HL-60/S4 treated with retinoic acid at 250 ng/mL for 4 days and 3 days (cell line): ENCODE data around the gene ATP13A5.

Experiments used
- in situ Hi-C: fragments of 300-500 bp; cut with MboI; formaldehyde crosslinking; loops from 2 replicates; pipeline ENCODE4 v1.7.0; 2022; ENCODE audit warnings: low sequenced_read_pairs

ATP13A5 gene, protein sequence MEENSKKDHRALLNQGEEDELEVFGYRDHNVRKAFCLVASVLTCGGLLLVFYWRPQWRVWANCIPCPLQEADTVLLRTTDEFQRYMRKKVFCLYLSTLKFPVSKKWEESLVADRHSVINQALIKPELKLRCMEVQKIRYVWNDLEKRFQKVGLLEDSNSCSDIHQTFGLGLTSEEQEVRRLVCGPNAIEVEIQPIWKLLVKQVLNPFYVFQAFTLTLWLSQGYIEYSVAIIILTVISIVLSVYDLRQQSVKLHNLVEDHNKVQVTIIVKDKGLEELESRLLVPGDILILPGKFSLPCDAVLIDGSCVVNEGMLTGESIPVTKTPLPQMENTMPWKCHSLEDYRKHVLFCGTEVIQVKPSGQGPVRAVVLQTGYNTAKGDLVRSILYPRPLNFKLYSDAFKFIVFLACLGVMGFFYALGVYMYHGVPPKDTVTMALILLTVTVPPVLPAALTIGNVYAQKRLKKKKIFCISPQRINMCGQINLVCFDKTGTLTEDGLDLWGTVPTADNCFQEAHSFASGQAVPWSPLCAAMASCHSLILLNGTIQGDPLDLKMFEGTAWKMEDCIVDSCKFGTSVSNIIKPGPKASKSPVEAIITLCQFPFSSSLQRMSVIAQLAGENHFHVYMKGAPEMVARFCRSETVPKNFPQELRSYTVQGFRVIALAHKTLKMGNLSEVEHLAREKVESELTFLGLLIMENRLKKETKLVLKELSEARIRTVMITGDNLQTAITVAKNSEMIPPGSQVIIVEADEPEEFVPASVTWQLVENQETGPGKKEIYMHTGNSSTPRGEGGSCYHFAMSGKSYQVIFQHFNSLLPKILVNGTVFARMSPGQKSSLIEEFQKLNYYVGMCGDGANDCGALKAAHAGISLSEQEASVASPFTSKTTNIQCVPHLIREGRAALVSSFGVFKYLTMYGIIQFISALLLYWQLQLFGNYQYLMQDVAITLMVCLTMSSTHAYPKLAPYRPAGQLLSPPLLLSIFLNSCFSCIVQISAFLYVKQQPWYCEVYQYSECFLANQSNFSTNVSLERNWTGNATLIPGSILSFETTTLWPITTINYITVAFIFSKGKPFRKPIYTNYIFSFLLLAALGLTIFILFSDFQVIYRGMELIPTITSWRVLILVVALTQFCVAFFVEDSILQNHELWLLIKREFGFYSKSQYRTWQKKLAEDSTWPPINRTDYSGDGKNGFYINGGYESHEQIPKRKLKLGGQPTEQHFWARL

GRCh38 chr3:193378706-193379105 is at the start of gene ATP13A5:
TSS of gene ATP13A5 (minus strand) at chr3:193378753. CDS start at chr3:193378725, 28 bp downstream.
- in situ Hi-C loops, result no loop called here

GRCh38 chr3:193418576-193419373 is 40.2 kb upstream of the ATP13A5 start:
- in situ Hi-C loops, result no loop called here

- in situ Hi-C loops, result no loop called here
These were observed 38.1 kb upstream of the ATP13A5 start for GRCh38 chr3:193416629-193417028.

GRCh38 chr3:193407688-193408087 is 29.1 kb upstream of the ATP13A5 start:
- in situ Hi-C loops, result no loop called here

DNA sequence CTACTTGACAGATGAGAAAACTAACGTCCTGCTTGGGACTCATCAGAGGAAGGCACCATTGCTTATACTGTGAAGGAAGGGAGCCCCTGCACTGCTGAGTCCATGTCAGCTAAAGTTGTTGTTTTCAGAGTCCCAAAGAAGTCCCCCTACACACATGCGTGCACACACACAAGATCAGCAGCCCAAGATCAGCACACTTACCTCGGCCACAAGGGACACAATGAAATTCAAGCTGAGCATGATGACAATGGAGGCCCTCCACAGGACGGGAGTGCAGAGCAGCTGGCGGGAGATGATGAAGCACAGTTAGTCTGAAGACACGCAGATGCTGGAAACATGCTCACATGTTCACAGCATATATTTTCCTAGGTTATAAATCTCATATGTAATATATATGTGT is 28.6 kb upstream of the ATP13A5 start:
- in situ Hi-C loops, result no loop called here

DNA sequence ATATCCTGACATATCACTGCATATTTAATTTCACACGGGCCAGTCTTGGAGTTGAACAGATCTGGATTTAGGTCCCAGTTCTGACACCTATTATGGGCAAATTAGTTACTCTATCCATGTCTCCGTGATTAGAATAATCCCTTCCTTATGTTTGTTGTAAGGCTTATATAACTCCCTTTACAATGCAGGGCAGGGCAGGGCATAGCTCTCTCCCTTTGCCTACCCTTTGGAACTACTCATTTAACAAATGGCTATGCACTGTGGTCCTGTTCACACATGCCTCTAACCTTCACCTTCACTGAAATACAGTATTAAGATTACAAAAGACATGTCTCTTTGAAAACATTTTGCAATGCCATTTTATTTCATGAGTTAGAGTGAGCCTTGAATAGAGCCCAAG is 24.8 kb upstream of the ATP13A5 start:
- in situ Hi-C loops, result no loop called here

GRCh38 chr3:193400304-193400703 is 21.8 kb upstream of the ATP13A5 start:
- in situ Hi-C loops, result no loop called here

DNA sequence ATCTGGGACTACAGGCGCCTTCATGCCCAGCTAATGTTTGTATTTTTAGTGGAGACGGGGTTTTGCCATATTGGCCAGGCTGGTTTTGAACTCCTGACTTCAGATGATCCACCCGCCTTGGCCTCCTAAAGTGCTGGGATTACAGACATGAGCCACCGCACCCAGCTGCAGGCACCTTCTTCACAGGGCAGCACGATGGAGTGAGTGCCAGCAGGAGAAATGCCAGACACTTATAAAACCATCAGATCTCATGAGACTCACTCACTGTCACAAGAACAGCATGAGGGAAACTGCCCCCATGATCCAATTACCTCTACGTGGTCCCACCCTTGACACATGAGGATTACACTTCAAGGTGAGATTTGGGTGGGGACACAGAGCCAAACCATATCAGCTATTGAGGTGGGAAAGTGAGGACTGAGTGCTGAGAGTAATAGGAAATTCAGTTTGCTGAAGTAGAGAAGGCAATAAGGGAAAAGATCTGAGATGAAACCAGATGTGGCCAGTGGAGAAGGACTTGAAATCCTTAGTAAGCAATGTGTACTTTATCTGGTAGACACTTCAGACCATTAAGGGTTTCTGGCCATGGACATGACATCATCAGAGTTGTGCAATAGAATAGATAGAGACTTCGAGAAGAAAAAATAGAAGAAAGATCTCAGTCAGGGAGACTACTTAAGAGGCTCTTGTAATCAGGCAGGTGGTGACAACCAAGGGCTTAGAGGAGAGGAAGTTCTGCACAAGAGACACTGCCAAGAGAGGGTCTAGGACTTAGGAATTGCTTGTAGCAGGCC is 18.1 kb upstream of the ATP13A5 start:
- in situ Hi-C loops, result no loop called here

GRCh38 chr3:193391902-193392301 is 13.3 kb upstream of the ATP13A5 start:
- in situ Hi-C loops, result no loop called here

GRCh38 chr3:193389335-193389734 is 10.8 kb upstream of the ATP13A5 start:
- in situ Hi-C loops, result no loop called here

- in situ Hi-C loops, result no loop called here
These were observed 9.8 kb upstream of the ATP13A5 start for GRCh38 chr3:193388361-193388760.

DNA sequence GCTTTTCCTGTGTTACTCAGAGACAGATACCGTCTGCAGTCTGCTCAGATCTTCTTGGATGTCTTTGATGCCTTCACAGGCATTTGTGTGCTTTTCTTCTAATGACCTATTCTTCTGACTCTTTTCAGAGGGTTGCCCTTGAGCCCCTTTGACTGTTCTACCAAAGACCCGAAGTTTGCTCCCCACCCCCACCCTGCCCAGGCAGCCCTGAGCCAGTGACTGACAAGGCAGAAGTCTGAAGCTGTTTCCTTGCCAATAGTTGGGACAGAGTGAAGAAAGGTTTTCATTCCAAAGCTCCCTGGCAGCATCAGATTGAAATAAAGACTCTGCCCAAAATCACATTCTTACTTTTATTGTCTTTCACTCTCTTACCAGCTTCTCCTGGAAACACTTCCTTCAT is 9.0 kb upstream of the ATP13A5 start:
- in situ Hi-C loops, result no loop called here

- in situ Hi-C loops, result no loop called here
These were observed 962 bp downstream of the ATP13A5 start for GRCh38 chr3:193377591-193377990.

GRCh38 chr3:193375614-193376013 is 2.9 kb downstream of the ATP13A5 start:
- in situ Hi-C loops, result no loop called here

- in situ Hi-C loops, result no loop called here
These were observed 5.8 kb downstream of the ATP13A5 start for GRCh38 chr3:193372783-193373182.

DNA sequence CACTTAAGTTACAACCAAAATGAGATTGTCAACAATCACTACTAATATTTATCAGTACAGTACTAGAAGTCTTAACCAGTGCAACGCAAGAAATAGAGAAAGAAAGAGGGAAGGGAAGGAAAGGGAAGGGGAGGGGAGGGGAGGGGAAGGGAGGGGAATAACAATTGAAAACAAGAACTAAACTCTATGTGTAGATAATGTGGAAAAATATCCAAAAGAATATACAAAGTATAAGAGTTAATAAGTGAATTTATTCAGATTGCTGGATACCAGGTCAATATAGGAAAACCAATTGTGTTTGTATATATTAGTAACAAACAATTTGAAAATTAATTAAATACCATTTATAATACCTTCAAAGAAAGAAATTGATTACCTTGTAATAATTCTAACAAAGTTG is 10.7 kb downstream of the ATP13A5 start:
- in situ Hi-C loops, result no loop called here

GRCh38 chr3:193357291-193357690 is 21.3 kb downstream of the ATP13A5 start:
- in situ Hi-C loops, result no loop called here

GRCh38 chr3:193354423-193354822 is 24.1 kb downstream of the ATP13A5 start:
- in situ Hi-C loops, result no loop called here

DNA sequence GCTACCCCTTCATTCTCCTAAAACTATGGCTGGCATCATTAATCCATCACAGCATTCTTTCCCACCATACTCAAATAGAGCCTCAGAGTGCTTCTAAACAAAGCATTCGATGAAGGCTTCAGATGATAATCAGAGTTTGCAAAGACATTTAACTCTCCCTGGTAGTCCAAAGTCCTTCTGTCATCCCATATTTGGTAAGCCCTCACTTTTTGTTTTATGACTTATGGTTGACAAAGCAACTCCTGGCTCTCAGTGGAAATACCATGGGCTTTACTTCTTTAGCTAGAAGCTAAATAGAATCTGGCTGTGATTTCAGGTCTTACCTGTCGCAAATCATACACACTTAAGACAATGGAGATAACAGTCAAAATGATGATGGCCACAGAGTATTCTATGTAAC is 27.8 kb downstream of the ATP13A5 start:
- in situ Hi-C loops, result no loop called here

GRCh38 chr3:193348686-193349085 is 29.9 kb downstream of the ATP13A5 start:
- in situ Hi-C loops, result no loop called here
